Type B pancreatic cell (in vitro differentiated cells): ENCODE measurements around the gene SLC6A19. TPM values are rescaled to one million over a fixed set of nuclear protein-coding genes. Genes with fewer than 3 reads are reported as not detected.
"Not testable (repeated sequence)": the region's sequence is repeated elsewhere in the genome, so short reads cannot be mapped to it uniquely, and the experiment has no call there.

Experiments used
- DNase-seq: peaks from one replicate; pipeline ENCODE4 v3.0.0; 2021; ENCODE audit warnings: mixed read lengths; ENCODE audit not compliant: unreplicated experiment; ENCODE audit errors: extremely low spot score
- H3K27ac Mint-ChIP-seq: 2 replicates; pipeline ENCODE4 v1.8.0; 2021; ENCODE audit warnings: mild to moderate bottlenecking, mixed read lengths
- H3K27me3 Mint-ChIP-seq: 2 replicates; pipeline ENCODE4 v1.8.0; 2021; ENCODE audit warnings: mixed read lengths
- H3K36me3 Mint-ChIP-seq: 2 replicates; pipeline ENCODE4 v1.8.0; 2021; ENCODE audit warnings: mixed read lengths
- H3K4me1 Mint-ChIP-seq: one replicate; pipeline ENCODE4 v1.8.0; 2021; ENCODE audit warnings: mixed read lengths; ENCODE audit not compliant: unreplicated experiment
- H3K4me3 Mint-ChIP-seq: 2 replicates; pipeline ENCODE4 v1.8.0; 2021; ENCODE audit warnings: mild to moderate bottlenecking, mixed read lengths
- H3K9me3 Mint-ChIP-seq: 2 replicates; pipeline ENCODE4 v1.8.0; 2021; ENCODE audit warnings: mixed read lengths
- total RNA-seq: library from RNA; stranded (reverse); gene quantifications from 2 replicates; pipeline ENCODE4 v1.2.1, GENCODE V29; 2021; ENCODE audit warnings: low replicate concordance
- TF ChIP-seq, protein P1 (sequence below): fragments of 200-600 bp; sonication (generic); conservative IDR thresholded peaks from 2 replicates; pipeline ENCODE4 v1.5.0; 2021; ENCODE audit warnings: antibody characterized with exemption, mild to moderate bottlenecking

Gene SLC6A19
- total RNA-seq, 1 donor from 2014 or later, result 12.6 TPM

DNA sequence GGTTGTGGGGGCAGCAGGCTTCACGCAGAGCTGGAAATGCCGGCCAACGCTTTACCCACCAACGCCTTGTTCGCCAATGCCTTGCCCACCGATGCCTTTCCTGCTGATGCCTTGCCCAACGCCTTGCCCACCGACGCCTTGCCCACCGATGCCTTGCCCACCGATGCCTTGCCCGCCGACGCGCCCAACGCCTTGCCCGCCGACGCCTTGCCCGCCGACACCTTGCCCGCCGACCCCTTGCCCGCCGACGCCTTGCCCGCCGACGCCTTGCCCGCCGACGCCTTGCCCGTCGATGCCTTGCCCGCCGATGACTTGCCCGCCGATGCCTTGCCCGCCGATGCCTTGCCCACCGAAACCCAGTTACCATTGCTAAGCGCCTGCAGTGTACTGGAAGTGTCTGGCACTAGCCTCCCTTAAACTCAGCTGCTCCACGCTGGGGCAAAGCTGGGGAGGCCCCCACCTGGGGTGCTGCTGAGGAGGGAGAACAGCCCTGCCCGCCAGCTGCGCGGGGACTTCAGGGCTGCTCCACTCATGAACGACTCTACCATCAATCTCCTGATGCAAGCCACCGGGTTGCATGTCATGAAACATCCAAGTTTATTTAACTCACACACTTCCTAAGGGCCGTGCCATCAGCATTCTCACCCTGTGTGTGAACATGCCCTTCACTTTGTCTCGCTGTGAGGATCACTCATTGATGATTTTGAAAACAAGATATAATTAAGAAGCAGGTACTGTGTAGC lies 25.6 kb downstream of the SLC6A19 start:
- DNase-seq, result no peak
- TF ChIP-seq, protein P1, sequence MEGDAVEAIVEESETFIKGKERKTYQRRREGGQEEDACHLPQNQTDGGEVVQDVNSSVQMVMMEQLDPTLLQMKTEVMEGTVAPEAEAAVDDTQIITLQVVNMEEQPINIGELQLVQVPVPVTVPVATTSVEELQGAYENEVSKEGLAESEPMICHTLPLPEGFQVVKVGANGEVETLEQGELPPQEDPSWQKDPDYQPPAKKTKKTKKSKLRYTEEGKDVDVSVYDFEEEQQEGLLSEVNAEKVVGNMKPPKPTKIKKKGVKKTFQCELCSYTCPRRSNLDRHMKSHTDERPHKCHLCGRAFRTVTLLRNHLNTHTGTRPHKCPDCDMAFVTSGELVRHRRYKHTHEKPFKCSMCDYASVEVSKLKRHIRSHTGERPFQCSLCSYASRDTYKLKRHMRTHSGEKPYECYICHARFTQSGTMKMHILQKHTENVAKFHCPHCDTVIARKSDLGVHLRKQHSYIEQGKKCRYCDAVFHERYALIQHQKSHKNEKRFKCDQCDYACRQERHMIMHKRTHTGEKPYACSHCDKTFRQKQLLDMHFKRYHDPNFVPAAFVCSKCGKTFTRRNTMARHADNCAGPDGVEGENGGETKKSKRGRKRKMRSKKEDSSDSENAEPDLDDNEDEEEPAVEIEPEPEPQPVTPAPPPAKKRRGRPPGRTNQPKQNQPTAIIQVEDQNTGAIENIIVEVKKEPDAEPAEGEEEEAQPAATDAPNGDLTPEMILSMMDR, result no peak
- Mint-ChIP-seq H3K27ac (no peak overlapping the region), H3K9me3 (no peaks in the 10 kb centered on the region), H3K4me3 (no peak overlapping the region), H3K4me1 (peaks cover 10% of the 10 kb centered on the region), H3K36me3 (no peaks in the 10 kb centered on the region), H3K27me3 (peaks cover 14% of the 10 kb centered on the region)

DNA sequence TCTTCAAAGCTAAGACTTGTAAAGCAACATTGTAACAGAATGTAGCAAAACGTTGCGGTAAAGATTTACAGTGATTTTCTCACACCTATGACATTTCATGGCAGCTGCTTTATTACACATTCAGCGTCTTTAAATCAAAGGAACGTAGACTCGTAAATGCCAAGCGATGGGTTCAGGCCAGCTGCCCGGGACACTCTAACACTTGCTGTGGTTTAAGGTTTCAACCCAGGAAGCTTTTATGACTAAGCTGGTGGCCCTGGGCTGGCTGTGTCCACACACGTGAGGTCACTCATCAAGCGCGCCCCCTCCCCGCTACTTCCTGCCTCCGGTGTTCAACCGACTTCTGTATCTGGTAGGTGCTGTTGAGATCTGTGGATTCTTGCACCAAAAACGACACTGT lies 26.3 kb downstream of the SLC6A19 start:
- H3K9me3 Mint-ChIP-seq, result no peaks in the 10 kb centered on the region
- no peak for DNase-seq
- no peaks in the 10 kb centered on the region for H3K36me3 Mint-ChIP-seq
- TF ChIP-seq, protein P1, result no peak
- H3K4me3 Mint-ChIP-seq, result no peak overlapping the region
- peaks cover 14% of the 10 kb centered on the region for H3K27me3 Mint-ChIP-seq
- peaks cover 10% of the 10 kb centered on the region for H3K4me1 Mint-ChIP-seq
- no peak overlapping the region for H3K27ac Mint-ChIP-seq

DNA sequence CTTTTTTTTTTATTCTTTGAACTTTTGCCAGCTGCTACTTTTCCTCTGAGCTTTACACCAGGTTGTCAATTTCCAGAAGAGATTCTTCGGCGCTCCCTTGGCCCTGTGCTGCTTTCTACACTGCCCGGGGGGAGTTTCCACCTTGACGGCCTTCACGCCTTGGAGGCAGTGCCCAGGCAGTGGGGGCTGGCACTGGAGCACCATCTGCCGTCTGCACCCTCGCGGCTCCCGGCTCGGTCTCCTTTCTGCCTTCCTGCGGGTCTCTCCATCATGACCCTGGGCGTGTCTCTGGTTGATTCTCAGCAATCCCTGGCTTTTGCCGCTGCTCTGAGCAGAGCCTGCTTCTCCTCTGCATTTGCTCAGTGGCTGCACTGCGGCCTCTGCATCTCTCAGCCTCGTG lies 26.7 kb downstream of the SLC6A19 start:
- Mint-ChIP-seq H3K27ac (no peak overlapping the region), H3K4me3 (no peak overlapping the region), H3K4me1 (peaks cover 10% of the 10 kb centered on the region), H3K9me3 (no peaks in the 10 kb centered on the region), H3K27me3 (peaks cover 14% of the 10 kb centered on the region), H3K36me3 (no peaks in the 10 kb centered on the region)
- DNase-seq, result no peak
- TF ChIP-seq, protein P1, result no peak

DNA sequence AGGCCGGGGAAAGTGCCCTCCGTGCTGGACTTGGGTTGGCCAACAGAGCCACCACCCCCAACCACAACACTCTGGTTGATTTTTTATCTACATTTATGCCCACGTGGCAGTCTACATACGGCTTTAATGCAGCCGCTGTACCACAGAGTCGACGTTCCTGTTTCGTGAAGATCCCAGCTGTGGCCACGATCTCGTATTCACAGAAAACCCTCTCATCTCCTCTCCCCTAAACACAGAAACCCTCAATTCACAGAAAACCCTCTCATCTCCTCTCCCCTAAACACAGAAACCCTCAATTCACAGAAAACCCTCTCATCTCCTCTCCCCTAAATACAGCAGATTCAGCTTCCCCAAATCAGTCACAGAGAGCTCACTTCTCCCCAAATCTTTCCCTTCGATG lies 27.6 kb downstream of the SLC6A19 start:
- H3K4me1 Mint-ChIP-seq, DNase-seq, H3K27ac Mint-ChIP-seq, H3K4me3 Mint-ChIP-seq, H3K36me3 Mint-ChIP-seq, H3K9me3 Mint-ChIP-seq: not testable (repeated sequence)
- H3K27me3 Mint-ChIP-seq, result peaks cover 14% of the 10 kb centered on the region

DNA sequence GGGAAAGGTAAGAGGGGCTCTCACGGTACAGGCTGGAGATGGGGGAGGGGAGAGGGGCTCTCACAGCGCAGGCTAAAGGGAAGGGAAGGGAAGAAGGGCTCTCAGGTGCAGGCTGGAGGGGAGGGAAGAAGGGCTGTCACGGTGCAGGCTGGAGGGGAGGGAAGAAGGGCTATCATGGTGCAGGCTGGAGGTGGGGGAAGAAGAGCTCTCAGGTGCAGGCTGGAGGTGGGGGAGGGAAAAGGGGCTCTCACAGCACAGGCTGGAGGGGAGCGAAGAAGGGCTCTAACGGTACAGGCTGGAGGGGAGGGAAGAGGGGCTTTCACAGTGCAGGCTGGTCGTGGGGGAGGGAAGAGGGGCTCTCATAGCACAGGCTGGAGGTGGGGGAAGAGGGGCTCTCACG lies 28.4 kb downstream of the SLC6A19 start:
- peaks cover 14% of the 10 kb centered on the region for H3K27me3 Mint-ChIP-seq

DNA sequence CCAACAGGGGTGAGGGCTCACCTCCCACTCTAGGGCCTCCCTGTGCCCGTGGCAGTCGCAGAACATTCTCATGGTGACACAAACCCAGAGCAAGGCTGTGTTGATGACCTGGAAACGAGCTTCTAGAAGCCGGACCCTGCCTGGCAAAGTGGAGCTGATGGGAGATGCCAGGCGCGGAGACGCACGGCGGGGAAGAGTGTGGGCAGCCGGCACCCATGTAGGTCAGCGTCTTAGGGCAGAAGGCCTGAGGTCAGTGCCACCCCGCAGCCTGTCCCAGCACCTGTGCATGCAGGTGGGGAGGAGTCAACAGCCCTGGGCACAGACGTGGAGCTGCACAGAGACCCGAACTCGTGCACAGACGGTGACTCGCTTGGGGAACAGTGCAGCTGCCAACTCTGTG lies 29.2 kb downstream of the SLC6A19 start:
- no peak overlapping the region for H3K27ac Mint-ChIP-seq
- H3K9me3 Mint-ChIP-seq, result no peaks in the 10 kb centered on the region
- DNase-seq, result no peak
- H3K4me1 Mint-ChIP-seq, result peaks cover 10% of the 10 kb centered on the region
- H3K36me3 Mint-ChIP-seq, result no peaks in the 10 kb centered on the region
- no peak overlapping the region for H3K4me3 Mint-ChIP-seq
- TF ChIP-seq, protein P1, result no peak
- H3K27me3 Mint-ChIP-seq, result peaks cover 14% of the 10 kb centered on the region

More for the DNA sequence above, 28.4 kb downstream of the SLC6A19 start:
- TF ChIP-seq, protein P1, result no peak
- Mint-ChIP-seq H3K27ac (no peak overlapping the region), H3K4me3 (no peak overlapping the region), H3K9me3 (no peaks in the 10 kb centered on the region), H3K36me3 (no peaks in the 10 kb centered on the region), H3K4me1 (peaks cover 10% of the 10 kb centered on the region)
- no peak for DNase-seq
